C4-2B (cell line): ENCODE results near the gene MECP2.

Source experiments
- H3K27ac ChIP-seq: fragments of 450-650 bp; 2 replicates; pipeline ENCODE4 v1.5.1; 2017
- ZFX ChIP-seq: fragments of 450-650 bp; IDR thresholded peaks from 2 replicates; pipeline ENCODE4 v1.6.1; 2017
- TF ChIP-seq, protein P1 (sequence below): fragments of 450-650 bp; conservative IDR thresholded peaks from 2 replicates; pipeline ENCODE4 v1.5.1; 2017; ENCODE audit warnings: mild to moderate bottlenecking

The MECP2 gene

DNA sequence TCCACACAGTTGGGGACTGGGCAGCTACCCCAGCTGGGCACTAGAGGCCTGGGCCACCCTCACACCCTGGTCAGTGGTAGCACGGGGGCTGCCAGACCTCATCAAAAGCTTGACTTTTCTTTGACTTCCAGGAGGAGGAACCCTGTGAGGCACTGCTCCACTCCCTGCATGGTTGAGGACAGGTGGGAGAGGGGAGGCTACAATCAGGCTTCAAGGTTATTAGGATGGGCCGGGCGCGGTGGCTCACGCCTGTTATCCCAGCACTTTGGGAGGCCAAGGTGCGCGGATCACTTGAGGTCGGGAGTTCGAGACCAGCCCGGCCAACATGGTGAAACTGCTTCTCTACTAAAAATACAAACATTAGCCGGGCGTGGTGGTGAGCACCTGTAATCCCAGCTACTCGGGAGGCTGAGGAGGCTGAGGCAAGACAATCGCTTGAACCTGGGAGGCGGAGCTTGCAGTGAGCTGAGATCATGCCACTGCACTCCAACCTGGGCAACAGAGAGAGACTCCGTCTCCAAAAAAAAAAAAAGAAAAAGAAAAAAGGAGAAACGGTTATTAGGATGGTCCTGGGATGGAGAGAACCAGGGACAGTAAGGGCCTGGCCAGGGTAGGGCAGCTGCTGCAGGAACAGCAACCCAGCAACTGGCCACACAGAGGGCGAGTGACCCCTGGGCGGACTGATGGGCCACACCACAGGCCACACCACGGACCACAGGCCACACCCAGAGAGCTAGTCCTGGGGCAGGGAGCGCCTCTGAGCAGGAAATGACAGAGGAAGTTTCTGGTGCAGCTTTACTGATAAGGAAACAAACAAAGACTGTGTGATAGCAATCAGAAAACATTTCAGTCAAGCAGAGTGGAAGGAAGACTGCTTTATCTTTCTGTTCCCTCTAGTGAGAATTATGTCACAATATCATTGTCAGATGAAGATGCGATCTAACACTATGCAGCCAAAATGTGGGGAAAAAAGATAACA is 26.0 kb upstream of the MECP2 start:
- TF ChIP-seq, protein P1, sequence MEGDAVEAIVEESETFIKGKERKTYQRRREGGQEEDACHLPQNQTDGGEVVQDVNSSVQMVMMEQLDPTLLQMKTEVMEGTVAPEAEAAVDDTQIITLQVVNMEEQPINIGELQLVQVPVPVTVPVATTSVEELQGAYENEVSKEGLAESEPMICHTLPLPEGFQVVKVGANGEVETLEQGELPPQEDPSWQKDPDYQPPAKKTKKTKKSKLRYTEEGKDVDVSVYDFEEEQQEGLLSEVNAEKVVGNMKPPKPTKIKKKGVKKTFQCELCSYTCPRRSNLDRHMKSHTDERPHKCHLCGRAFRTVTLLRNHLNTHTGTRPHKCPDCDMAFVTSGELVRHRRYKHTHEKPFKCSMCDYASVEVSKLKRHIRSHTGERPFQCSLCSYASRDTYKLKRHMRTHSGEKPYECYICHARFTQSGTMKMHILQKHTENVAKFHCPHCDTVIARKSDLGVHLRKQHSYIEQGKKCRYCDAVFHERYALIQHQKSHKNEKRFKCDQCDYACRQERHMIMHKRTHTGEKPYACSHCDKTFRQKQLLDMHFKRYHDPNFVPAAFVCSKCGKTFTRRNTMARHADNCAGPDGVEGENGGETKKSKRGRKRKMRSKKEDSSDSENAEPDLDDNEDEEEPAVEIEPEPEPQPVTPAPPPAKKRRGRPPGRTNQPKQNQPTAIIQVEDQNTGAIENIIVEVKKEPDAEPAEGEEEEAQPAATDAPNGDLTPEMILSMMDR: no peak
- TF ChIP-seq ZFX: no peak
- H3K27ac ChIP-seq: peak overlapping the region; percentile 51

DNA sequence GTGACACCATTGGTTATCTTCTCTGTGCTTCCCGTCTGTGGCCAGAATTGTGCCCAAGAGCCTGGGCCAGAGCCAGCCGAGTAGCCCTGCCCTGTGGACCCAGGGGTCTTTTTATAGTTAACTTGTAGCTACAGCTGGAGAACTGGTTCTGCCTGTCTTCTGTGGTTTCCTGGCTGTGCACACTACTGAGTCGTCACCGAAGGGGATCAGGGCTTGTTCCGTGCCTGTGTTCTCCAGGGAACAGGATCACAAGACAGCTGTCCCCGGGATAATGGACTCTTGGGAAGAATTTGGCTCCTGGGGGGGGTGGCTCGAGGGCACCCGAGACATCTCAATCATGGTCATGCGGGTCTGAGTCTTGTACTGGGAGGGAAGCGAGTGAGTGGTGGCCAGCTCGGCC is 24.4 kb upstream of the MECP2 start:
- TF ChIP-seq, protein P1: no peak
- no peak for TF ChIP-seq ZFX
- peak overlapping the region; percentile 45 for H3K27ac ChIP-seq

DNA sequence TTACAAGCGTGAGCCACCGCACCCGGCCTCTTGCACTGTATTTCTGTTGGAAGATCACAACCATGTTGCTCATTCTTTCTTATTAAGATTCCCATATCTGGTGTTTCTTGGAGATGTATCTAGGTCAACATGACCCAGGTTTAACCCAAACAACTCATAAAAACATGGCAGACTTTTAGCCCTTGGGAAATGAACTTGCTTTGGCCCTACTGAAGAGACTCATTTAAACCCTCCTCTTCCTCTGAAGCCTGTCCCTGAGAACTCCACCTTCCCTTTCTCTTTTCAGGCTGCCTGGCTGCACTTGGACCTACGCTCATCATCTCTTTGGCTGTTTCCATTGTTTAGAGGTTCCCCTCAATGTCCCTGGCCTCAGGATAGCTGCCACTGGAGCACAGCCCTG is 23.7 kb upstream of the MECP2 start:
- H3K27ac ChIP-seq: peak overlapping the region; percentile 45
- TF ChIP-seq, protein P1: no peak
- TF ChIP-seq ZFX: no peak

DNA sequence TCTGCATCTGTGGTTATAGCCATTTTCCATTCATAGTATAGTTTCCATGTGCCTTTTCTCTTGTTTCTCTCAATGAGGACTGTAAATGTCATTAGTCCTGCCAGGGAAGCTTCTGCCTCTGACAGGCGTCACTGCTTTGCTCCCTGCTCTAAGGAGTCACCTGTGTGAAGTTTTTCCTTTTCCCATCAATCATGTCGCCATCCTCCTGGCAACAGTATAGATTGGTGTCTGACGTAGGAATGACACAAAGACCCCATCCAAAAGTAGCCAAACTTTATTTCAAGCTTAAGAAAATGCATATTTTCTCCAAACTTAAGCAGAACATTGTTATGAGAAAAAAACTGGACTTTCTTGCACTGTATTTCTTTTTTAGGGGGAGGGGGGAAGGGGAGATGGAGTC is 23.1 kb upstream of the MECP2 start:
- no peak overlapping the region for H3K27ac ChIP-seq
- TF ChIP-seq, protein P1: no peak
- no peak for TF ChIP-seq ZFX

DNA sequence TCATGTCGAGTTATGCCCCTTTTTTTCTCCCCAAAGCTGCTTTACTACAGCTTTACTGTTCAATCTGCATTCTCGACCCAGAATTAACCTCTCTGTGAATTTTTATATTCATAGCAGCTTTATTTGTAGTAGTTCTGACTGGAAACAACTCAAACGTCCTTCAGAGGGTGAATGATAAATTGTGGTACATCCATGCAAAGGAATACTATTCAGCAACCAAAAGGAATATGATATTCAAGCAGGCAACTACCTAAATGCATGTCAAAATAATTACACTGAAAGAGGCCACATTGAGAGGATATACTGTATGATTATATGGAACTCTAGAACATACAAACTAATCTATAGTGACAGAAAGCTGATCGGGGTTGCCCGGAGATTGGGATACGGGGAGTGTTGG is 20.0 kb upstream of the MECP2 start:
- TF ChIP-seq, protein P1: no peak
- no peak for TF ChIP-seq ZFX
- H3K27ac ChIP-seq: no peak overlapping the region

DNA sequence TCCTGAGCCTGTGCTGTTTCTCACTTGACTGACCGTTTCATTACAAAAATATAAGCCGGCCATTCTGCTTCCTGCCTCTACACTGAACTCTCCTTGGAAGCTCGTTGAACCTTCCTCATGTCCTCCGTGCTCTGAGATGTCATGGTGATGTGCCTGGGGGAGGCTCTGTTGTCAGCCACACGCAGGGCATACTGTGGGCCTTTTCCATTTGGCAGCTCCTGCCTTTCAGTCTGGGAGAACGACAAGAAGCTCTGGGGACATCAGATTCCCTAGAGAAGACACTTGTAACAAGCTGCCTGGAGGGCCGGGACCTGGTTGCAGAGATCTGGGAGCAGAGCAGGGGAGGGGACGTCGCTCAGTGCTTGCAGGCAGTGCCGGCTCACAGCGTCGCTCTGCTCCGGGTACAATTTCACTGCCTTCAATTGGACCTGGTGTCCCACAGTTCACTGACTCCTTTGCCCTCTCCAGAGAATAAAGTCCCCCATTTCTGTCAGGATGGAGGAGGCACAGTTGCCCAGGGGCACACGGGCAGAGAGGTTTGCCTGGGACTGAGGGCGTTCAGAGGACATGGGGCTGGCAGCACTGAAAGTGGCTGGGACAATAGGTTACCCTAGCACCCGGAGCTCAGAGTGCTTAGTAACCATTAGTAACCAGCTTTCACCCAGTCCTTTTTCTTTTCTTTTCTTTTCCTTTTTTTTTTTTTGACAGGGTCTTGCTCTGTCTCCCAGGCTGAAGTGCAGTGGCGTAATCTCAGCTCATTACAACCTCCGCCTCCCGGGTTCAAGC is 19.1 kb upstream of the MECP2 start:
- no peak for TF ChIP-seq ZFX
- TF ChIP-seq, protein P1: no peak
- H3K27ac ChIP-seq: no peak overlapping the region

DNA sequence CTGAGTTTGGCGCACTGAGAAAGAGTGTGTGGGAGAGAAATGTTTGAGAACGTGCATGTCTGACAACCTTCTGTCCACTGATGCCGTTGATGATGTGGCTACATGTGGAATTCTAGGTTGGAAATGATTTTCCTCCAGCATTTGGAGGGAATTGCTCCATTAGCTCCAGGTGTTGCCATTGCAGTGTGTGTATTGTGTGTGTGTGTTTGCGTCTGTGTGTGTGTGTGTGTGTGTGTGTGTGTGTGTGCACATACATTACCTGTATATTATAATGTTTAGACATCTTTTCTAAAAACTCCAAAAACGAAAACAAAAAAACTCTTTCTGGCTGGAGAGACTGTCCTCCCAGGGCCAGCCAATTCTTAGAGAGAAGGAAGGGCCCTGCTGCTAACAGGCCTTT is 18.2 kb upstream of the MECP2 start:
- TF ChIP-seq, protein P1: no peak
- TF ChIP-seq ZFX: no peak
- H3K27ac ChIP-seq: no peak overlapping the region
